ENCODE results near the gene LMF1.

Gene LMF1

DNA sequence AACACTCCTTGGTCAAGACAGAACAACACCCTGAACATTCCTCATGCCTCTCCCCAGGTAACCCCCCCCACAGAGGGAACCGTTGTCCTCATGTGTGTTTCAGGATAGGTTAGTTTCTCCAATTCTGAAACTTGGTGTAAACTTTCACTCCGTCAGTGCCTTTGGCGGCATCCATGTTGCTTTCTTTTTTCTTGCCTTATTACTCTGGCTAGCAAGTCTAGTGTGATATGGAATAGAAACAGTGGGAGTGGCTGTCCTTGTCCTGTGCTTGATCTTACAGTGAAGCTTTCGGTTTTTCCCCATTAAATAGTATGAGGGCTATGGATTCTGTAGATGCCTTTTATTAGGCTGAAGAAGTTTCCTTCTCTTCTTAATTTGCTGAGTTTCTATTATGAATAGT is 134.6 kb downstream of the LMF1 start:
- Histone ChIP-seq H3K9me3 (ENCODE audit: insufficient read depth, low read length) (no peaks in the 10 kb centered on the region), H3K4me1 (ENCODE audit: low read length) (no peaks in the 10 kb centered on the region), H3K4me2 (ENCODE audit: low read length) (no peak overlapping the region), H2AFZ (ENCODE audit: low read depth, low read length) (no peak overlapping the region), H3K9ac (ENCODE audit: low read length) (no peak overlapping the region), H3K27me3 (ENCODE audit: low read depth, low read length) (no peaks in the 10 kb centered on the region), H3K27ac (ENCODE audit: low read length) (no peak overlapping the region), H4K20me1 (ENCODE audit: insufficient read depth, low read length) (no peaks in the 10 kb centered on the region), H3K36me3 (replicated peaks; ENCODE audit: low read depth, low read length) (no peaks in the 10 kb centered on the region), H3K79me2 (ENCODE audit: low read length) (no peaks in the 10 kb centered on the region), H3K4me3 (ENCODE audit: low read length) (no peak overlapping the region)
- TF ChIP-seq EZH2phosphoT487 (IDR thresholded peaks at IDR 0.05; ENCODE audit: low read depth), result no peak

DNA sequence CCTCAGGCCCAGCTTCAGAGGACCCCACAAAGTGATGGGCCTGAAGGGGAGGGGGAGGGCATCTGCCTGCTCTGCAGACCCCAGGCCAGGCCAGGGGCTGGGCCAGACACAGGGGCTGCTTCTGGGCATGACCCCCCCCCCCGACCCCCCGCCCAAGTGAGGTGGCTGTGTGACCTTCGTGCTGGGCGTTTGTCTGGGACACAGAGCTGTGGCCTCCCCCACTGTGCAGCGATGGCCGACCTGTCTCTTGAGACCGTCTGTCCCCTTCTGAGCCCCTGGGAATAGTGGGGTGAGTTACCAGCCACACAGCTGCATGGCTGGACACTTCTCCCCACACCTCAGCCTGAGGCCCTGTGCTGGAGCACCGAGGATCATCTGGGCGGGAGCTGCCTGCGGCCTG is 135.4 kb downstream of the LMF1 start:
- Histone ChIP-seq H3K4me1 (ENCODE audit: low read length) (no peaks in the 10 kb centered on the region), H3K27ac (ENCODE audit: low read length) (no peak overlapping the region), H3K9me3 (ENCODE audit: insufficient read depth, low read length) (no peaks in the 10 kb centered on the region), H2AFZ (ENCODE audit: low read depth, low read length) (no peak overlapping the region), H3K36me3 (replicated peaks; ENCODE audit: low read depth, low read length) (no peaks in the 10 kb centered on the region), H3K27me3 (ENCODE audit: low read depth, low read length) (no peaks in the 10 kb centered on the region), H3K9ac (ENCODE audit: low read length) (no peak overlapping the region), H3K4me2 (ENCODE audit: low read length) (no peak overlapping the region), H4K20me1 (ENCODE audit: insufficient read depth, low read length) (no peaks in the 10 kb centered on the region), H3K79me2 (ENCODE audit: low read length) (no peaks in the 10 kb centered on the region), H3K4me3 (ENCODE audit: low read length) (no peak overlapping the region)
- TF ChIP-seq EZH2phosphoT487 (IDR thresholded peaks at IDR 0.05; ENCODE audit: low read depth), result no peak
- TF ChIP-seq, protein P1, sequence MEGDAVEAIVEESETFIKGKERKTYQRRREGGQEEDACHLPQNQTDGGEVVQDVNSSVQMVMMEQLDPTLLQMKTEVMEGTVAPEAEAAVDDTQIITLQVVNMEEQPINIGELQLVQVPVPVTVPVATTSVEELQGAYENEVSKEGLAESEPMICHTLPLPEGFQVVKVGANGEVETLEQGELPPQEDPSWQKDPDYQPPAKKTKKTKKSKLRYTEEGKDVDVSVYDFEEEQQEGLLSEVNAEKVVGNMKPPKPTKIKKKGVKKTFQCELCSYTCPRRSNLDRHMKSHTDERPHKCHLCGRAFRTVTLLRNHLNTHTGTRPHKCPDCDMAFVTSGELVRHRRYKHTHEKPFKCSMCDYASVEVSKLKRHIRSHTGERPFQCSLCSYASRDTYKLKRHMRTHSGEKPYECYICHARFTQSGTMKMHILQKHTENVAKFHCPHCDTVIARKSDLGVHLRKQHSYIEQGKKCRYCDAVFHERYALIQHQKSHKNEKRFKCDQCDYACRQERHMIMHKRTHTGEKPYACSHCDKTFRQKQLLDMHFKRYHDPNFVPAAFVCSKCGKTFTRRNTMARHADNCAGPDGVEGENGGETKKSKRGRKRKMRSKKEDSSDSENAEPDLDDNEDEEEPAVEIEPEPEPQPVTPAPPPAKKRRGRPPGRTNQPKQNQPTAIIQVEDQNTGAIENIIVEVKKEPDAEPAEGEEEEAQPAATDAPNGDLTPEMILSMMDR (IDR thresholded peaks at IDR 0.05; ENCODE audit: low read depth, low read length), result no peak

DNA sequence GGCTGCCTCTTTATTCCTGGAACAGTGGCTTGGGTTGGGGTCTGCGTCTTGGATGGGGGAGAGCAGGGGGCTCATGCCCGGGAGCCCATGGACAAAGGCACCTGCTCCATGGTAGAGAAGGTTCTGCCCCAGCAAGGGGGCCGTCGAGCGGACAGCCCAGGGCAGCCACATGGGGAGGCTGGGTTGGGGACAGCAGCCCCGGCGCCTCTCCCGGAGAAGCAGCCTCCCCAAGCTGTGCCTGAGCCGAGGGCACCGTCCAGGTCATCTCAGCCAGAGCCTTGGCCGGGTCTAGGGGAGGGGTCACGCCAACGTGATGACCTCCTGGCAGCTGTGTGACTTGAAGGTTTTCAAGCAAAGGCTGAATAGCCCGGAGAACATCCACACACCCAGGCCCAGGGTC is 137.4 kb downstream of the LMF1 start:
- H2AFZ ChIP-seq (ENCODE audit: low read depth, low read length), result no peak overlapping the region
- no peak overlapping the region for H3K4me3 ChIP-seq (ENCODE audit: low read length)
- H3K27me3 ChIP-seq (ENCODE audit: low read depth, low read length), result no peaks in the 10 kb centered on the region
- H3K27ac ChIP-seq (ENCODE audit: low read length), result no peak overlapping the region
- no peak overlapping the region for H3K4me2 ChIP-seq (ENCODE audit: low read length)
- no peaks in the 10 kb centered on the region for H3K79me2 ChIP-seq (ENCODE audit: low read length)
- no peaks in the 10 kb centered on the region for H4K20me1 ChIP-seq (ENCODE audit: insufficient read depth, low read length)
- no peak overlapping the region for H3K9ac ChIP-seq (ENCODE audit: low read length)
- no peaks in the 10 kb centered on the region for H3K4me1 ChIP-seq (ENCODE audit: low read length)
- no peaks in the 10 kb centered on the region for H3K9me3 ChIP-seq (ENCODE audit: insufficient read depth, low read length)
- H3K36me3 ChIP-seq (replicated peaks; ENCODE audit: low read depth, low read length), result no peaks in the 10 kb centered on the region
- TF ChIP-seq EZH2phosphoT487 (IDR thresholded peaks at IDR 0.05; ENCODE audit: low read depth), result no peak
- TF ChIP-seq, protein P1 (IDR thresholded peaks at IDR 0.05; ENCODE audit: low read depth, low read length), result no peak

DNA sequence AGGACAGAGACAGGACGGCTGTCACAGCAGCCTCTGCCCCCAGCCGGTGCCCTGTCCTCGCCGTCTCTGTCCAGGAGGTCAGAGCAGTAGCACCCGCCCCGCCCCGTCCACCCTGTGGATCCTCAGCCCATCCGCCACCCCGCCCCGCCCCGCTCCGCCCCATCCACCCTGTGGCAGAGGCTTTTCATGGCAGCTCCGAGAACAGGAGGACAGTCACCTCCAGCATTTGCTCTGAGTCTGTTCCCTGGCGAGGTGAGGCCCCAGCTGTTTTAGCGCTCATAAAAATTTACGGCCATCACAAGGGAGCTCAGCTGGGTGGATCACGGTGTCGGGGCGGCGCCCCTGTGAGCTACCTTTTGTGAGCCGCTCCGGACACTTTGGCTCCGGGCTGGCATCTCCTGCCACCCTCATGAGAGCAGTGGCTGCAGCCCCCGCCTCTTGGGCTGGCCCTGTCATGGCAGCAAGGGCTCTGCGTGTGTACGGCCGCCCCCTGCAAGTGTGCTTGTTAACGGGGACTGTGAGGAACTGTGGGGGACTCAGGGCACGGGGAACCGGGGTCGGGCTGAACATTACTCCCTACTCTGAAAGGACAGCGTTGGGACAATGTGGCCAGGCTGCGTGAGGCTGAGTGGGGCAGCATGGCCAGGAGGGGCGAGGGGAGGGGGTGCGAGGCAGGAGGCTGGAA is 138.0 kb downstream of the LMF1 start:
- no peaks in the 10 kb centered on the region for H3K79me2 ChIP-seq (ENCODE audit: low read length)
- no peak overlapping the region for H2AFZ ChIP-seq (ENCODE audit: low read depth, low read length)
- H3K27ac ChIP-seq (ENCODE audit: low read length), result no peak overlapping the region
- H3K27me3 ChIP-seq (ENCODE audit: low read depth, low read length), result no peaks in the 10 kb centered on the region
- no peaks in the 10 kb centered on the region for H3K9me3 ChIP-seq (ENCODE audit: insufficient read depth, low read length)
- H3K4me2 ChIP-seq (ENCODE audit: low read length), result no peak overlapping the region
- H4K20me1 ChIP-seq (ENCODE audit: insufficient read depth, low read length), result no peaks in the 10 kb centered on the region
- H3K36me3 ChIP-seq (replicated peaks; ENCODE audit: low read depth, low read length), result no peaks in the 10 kb centered on the region
- H3K9ac ChIP-seq (ENCODE audit: low read length), result no peak overlapping the region
- H3K4me1 ChIP-seq (ENCODE audit: low read length), result no peaks in the 10 kb centered on the region
- H3K4me3 ChIP-seq (ENCODE audit: low read length), result no peak overlapping the region
- no peak for TF ChIP-seq EZH2phosphoT487 (IDR thresholded peaks at IDR 0.05; ENCODE audit: low read depth)
- TF ChIP-seq, protein P1 (IDR thresholded peaks at IDR 0.05; ENCODE audit: low read depth, low read length), result no peak
